Activated CD4-positive, alpha-beta T cell treated with anti-CD3 and anti-CD28 coated beads, Interleukin-2, amount 50 U/mL, for 24 hours (primary cell): ENCODE data around the gene UBA1.

Source experiments
- DNase-seq, 2 donors: peaks; one replicate each; pipeline ENCODE4 v3.0.0-alpha.2; 2020; ENCODE audit warnings: low read depth in 1 of 2, low spot score in 1 of 2

The UBA1 gene

DNA sequence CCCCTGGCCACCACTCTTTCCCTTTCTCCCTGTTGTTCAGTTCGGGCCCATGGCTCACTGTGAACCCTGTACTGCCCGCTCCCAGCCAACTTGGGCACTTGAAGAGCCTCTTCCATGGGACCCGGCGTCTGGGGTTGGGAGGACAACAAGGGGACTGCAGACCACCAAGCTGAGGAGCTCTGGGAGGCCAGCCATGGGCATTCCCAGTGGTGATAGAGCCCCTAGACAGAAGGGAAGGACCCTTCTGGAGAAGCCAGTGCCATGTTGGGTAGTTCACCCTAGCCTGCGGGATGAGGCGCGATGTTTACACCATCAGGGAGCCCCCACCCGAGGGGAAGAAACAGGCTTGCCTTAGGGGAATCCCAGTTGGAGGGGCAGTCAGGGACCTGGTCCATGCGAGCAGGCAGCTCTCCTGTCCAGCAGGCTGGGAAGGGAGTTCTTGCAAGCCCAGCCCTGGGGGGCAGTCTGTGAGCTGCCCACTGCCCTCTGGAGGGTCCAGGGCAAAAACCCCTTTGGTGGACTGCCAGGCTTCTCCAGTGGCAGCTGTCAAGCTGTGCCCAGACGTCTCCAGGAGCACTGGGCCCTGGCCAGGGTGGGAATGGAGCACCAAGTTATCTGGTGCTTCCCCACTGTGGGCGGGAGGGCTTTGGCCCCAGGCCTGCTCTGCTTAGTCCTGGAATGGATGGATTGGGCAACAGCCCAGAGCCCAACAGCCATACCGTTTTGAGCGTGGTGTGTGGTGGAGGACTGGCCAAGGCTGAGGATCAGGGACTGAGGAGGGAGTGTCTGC is 23.7 kb upstream of the UBA1 start:
- DNase-seq: no peak

DNA sequence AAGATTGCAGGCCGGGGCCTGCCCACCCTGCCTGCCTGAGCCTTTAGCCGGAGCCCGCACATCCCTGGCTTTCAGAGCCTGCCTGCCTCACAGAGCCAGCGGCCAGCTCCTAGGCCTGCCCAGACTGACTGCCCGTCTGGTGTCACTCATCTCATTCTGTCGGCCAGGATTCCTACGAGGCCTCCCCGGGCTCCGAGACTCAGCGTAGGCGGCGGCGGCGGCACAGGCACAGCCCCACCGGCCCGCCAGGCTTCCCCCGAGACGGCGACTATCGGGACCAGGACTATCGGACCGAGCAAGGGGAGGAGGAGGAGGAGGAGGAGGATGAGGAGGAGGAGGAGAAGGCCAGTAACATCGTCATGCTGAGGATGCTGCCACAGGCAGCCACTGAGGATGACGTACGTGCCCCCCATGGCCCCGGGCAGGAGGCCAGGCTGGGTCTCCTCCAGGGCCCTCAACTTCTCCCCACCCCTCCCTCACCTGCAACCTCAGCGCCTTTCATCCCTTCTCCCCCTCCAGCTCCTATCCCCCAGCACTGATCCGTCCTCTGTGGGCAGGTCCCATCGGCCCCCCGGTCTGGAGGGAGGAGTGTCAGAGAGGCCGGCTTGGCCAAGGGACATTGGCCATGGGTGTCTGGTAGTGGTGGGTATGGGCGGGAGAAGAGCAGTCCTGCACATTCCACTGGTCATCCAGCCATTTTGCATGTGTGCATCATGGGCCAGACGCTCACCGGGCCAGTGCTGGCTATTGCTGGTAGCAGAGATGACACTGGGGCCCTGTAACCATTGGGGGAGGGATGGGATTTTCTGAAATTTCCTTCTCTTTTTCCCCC is 22.6 kb upstream of the UBA1 start:
- DNase-seq: no peak

DNA sequence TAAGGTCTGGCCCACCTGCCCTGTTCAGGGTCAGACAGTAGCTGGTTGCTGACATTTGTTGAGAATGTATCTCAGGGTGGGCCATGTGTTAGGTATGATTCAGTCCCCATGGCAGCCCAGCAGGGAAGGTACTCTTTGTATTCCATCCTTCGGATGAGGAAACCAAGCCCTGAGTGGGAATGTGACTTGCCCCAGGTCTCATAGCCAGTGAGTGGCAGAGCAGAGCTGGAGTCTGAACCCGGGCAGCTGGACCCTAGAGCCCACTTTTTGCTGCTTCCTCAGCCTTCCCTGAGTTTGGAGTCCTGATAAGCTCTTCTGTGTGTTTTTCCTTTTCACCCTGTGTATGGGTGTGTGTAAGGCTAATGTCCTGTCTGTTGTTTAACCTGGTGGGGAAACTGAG is 21.6 kb upstream of the UBA1 start:
- no peak for DNase-seq

DNA sequence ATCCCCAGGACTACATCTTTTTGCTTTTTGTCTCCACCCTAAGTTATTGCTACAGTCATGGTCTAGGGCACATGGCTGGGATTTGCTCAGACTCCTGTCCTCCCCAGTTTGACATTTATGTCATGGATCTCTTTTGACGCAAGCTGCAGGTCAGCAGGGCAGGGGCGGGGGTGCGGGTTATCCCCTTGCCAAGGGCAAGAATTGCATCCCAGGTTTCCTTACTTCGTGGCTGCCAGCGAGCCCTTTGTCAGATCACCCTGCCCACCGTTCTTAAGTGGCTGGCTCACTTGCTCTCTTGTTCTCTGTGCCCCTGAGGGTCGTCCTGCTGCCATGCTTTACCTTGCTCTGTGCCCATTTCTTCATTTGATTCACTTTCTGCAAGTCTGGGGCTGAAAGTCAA is 21.1 kb upstream of the UBA1 start:
- no peak for DNase-seq

DNA sequence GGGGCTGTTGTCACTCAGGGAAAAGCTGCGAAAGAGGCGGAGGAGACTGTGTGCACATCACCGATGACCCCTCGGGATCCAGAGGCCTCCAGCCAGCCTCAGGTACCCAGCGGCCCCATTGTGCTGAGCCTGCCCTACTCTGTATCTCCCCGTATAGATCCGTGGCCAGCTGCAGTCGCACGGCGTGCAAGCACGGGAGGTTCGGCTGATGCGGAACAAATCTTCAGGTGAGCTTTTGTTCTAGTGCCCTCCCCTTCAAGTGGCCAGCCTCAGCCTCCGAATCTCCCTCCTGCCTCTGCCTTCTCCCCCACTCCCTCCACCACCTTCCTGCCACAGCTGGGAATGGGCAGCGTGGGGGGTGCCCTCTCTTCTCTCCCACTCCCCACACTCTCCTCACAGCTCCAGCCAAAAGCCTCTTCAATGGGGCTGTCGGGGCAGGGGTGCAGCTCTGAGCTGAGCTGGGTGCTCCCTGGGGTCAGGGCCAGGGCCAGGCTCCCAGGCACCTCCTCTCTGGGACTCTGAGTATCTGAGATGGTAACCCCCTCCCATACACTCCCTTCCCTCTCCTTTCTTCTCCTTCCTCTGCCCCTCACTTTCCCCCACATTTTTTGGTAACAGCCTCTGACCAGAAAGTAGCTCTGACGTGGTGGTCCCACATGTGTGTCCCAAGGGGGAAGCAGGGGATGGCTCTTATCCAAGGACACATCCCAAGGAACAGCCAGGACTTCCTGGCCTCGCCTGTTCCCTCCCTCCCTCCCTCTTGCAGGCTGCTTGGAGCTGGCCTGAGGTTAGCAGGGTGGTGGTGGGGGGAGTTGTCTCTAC is 20.4 kb upstream of the UBA1 start:
- no peak for DNase-seq

DNA sequence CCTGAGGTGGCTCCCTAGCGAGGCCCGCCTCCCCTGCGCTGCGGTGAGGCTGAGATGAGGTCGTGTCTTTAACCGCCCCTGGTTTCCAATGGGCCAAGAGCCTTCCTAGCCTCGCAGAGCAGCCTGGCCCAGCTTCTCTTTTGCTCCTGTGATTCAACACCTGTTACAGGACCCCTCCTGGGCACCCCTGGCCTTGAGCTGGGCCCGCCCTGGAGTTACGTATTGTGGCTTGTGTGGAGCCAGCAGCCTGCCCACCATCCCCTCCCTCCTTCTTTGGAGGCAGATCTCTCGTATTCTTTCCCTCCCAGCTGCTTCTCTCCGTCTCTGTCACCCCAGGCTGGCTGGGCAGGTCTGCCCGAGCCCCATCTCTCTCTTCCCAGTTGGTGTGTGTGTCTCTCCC is 19.3 kb upstream of the UBA1 start:
- no peak for DNase-seq

DNA sequence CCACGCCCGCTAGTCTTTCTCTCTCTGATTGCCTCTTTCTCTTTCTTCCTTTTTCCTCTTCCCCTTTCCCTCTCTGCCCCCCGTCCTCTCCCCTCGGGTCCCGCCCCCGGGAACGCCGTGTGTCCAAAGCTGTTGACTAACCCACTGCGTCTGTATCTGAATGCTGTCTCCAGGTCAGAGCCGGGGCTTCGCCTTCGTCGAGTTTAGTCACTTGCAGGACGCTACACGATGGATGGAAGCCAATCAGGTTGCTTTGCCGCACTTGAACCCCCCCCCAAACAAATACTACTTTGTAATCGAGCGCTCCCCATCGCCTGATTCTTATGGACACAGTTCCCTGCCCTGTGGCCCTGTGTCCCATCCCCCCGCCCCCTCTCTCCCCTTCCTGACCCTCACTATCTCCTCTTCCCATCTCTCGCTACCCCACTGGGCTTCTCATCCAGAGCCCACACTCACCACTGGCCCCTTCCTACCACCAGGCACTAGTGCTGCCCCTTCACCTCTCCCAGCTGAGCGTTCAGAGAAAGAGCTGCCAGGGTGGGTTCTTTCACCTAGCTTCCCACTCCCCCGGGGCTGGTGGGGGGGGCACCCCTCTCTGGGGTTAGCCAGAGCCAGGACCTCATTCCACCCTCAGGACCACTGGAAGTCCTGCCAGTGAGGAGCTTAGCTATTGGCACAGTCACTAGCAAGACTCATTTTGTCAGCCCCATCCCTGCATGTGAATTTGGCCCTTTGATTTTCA is 18.6 kb upstream of the UBA1 start:
- DNase-seq: no peak

DNA sequence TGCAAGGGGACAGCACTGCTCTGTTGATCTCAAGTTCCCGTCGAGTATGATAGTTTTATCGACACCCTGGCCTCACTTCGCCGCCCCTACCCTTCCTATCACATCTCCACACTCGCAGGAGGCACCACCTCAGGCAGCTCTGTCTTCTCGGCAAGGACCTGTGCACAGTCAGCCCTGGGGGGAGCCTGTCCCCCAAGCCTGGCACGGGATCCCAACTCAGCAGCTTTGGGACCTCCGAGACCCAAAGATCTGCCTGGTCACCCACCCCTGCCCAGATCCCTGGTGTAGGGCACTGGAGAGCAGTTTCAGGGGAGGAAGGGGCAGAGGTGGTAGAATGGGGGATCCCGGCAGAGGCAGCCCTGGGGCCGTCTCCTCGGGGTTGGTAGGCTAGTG is 18.0 kb upstream of the UBA1 start:
- no peak for DNase-seq

DNA sequence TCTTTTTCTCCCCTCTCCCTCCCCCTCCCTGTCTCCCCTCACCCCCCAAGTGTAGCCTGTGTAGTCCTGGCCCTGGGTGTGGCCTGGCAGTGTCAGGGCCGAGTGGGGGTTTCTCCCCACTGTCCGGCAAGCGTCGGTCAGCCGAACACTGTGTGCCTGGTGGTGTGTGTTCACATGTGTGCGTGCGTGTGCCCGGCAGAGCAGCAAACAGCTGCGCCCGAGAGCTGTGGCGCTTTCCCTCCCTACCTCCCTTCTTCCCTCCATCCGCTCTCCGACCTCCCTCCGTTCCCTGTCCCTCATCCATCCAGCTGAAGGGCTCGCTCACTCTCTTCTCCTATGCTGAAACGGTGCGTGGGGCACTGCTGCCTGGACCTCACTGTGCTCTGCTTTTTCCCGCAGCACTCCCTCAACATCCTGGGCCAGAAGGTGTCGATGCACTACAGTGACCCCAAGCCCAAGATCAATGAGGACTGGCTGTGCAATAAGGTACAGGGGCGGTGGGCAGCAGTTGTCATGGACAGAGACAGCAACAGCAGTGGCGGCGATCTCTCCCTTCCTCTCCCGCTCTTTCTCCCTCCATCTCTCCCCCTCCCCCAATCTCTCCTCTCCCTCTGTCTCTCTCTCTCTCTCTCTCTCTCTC is 17.4 kb upstream of the UBA1 start:
- no peak for DNase-seq

DNA sequence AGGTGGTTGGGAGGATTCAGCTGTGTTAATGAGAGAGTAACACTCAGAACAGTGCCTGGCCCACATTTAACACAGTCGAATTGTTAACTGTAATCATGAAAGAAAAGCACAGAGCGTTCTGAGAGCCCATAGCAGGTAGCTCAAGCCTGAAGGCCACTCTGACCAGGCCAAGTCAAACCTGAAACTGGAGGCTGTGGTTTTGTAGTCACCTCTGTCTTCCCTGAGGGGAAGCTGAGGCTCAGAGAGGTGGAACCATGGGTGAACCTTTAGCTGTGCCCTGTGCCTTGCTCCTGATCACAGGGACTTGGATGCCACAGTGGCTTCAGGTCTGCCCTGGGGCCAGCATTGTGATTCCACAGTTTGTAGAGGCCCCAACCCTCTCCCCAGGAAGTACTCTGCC is 16.6 kb upstream of the UBA1 start:
- DNase-seq: no peak

DNA sequence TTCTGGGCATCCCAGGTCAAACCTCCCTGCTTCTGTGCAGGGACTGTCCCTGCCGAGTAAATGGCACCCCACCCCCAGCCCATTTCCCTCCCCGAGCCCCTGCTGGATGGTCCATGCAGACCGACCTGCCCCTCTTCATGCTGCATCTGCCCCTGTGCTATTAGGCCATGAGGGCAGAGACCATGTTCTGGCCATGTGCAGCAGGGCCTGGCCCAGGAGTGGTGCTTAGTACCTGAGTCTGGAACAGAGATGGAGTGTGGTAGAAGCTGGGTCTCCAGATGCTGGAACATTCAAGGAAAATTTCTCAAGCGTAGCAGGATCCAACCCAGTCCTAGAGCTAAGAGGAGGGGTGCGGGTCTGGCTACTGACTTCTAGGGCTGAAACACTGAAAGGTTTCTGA is 15.3 kb upstream of the UBA1 start:
- no peak for DNase-seq

DNA sequence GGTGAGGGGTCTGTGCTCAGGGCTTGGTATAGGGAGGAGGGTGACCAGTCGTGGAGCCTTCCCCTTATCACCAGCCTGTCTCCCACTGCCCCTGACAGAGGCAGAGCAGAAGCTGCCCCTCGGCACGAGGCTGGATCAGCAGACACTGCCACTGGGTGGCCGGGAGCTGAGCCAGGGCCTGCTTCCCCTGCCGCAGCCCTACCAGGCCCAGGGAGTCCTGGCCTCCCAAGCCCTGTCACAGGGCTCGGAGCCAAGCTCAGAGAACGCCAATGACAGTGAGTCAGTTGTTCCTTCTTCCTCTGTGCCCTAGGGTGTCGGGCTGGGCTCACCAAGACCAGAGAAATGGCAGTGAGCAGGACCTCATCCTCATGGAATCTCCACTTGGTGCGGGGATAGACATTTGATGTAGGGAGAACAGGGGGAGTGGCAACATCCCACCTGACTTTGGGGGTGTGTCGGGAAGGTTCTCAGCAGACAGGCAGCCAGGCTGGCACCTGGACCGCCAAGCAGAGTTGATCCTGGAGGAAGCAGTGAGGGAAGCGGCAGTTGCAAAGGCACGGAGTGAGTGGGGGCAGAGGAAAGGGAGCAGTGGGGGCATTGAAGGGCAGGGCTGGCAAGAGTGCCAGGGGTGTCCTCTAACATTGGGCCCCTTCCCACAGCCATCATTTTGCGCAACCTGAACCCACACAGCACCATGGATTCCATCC is 14.3 kb upstream of the UBA1 start:
- DNase-seq: no peak

DNA sequence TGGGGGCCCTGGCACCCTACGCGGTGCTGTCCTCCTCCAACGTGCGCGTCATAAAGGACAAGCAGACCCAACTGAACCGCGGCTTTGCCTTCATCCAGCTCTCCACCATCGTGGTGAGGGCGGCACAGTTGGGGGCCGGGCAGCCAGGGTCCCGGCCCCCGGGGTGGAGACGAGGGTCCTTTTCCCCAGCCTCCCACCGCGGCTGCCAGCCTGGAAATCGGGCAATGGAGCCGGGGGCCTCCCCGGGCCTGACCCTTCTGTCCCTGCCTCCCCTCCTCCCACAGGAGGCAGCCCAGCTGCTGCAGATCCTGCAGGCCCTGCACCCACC is 13.7 kb upstream of the UBA1 start:
- DNase-seq: no peak

DNA sequence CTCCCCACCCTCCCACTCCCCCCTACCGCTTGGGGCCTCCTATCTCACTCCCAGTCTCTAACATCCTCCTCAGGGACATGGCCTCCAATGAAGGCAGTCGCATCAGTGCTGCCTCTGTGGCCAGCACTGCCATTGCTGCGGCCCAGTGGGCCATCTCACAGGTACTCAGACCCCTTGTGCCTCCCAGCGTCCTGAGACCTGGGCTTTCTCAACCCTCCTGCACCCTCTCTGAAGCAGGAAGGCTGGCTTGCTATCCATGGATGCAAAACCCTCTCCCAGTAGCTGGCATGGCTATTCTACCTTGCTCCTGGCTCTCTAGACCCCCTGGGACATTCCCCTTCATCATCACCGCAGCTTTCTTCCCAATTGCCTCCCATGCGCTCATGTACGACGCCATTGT is 13.3 kb upstream of the UBA1 start:
- no peak for DNase-seq

DNA sequence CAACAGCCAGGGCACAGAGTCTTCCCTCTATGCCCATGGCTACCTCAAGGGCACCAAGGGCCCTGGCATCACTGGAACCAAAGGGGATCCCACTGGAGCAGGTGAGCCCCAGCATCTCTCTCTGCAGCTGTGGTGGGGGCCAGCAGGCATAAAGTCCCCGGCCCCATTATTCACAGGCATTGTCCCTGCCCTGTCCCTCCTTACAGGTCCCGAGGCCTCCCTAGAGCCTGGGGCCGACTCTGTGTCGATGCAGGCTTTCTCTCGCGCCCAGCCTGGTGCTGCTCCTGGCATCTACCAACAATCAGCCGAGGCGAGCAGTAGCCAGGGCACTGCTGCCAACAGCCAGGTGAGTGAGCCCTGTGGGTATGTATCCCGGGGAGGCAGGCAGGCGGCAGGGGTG is 12.3 kb upstream of the UBA1 start:
- DNase-seq: no peak

DNA sequence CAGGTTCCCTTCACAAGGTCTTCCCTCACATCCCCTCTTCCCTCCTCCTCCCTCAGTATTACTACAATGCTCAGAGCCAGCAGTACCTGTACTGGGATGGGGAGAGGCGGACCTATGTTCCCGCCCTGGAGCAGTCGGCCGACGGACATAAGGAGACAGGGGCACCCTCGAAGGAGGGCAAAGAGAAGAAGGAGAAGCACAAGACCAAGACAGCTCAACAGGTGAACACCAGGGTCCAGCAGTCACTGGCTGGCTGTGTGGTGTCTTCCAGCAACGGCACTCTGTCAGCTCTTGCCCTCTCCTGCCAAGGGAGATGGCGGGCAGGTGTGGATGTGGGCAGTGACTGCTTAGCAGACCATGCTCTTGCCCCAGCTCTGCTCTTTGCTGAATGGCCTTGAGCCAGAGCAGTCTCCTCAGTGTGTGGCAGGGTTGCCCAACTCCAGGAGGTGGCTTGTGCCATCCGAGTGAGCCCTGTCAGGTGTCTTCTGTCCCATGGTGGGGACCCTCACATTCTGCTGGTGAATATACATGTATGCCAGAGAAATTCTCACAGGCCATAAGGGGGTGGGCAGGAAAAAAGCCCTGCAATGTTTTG is 11.4 kb upstream of the UBA1 start:
- DNase-seq: no peak

DNA sequence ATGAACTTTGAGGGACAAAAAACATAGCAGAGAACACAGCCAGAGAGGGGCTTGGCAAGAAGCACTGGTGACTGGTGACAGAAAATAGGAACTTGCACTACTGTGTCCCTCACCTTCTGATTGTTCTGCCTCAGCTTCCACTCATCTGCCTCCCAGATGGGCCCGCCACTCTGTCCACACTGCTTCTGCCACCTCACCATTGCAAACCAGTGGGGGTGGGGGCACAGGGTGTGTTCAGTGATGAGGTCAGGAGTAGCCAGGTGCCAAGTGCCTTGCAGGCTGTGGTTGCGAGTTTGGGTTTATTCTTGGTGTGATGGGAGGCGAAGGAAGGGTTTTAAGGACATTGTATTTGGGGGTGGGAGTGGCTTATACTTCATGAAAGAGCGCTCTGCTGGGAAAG is 9.1 kb upstream of the UBA1 start:
- no peak for DNase-seq

DNA sequence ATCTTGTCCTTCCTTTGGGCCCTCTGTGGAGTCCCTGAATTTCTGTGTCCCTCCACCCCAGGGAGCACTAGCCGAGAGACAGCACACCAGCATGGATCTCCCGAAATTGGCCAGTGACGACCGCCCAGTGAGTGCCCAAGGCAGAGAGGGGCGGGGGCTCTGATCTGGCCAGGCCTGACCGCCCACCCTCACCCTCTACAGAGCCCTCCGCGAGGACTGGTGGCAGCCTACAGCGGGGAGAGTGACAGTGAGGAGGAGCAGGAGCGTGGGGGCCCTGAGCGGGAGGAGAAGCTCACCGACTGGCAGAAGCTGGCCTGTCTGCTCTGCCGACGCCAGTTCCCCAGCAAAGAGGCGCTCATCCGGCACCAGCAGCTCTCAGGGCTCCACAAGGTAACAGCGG is 8.4 kb upstream of the UBA1 start:
- DNase-seq: no peak

DNA sequence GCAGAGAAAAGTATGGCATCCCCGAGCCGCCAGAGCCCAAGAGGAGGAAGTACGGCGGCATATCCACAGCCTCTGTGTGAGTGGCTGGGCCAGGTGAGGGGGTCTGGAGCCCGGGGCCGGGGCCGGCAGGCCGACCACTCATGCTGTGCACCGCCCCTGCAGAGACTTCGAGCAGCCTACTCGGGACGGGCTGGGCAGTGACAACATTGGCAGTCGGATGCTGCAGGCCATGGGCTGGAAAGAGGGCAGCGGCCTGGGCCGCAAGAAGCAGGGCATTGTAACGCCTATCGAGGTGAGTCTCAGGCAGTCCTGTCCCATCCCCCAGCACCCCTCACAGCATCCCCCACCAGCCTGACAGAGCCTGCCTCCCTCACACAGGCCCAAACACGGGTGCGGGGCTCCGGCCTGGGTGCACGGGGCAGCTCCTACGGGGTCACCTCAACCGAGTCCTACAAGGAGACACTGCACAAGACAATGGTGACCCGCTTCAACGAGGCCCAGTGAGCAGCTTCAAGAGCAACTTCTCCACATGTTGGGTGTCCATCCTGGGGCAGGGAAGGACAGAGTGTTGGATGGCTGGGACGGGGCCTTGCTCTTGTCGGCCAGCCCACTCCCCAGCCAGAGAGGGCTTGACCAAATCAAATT is 7.4 kb upstream of the UBA1 start:
- DNase-seq: no peak
